ENCODE results near the gene CTNNAL1.

CTNNAL1 gene

DNA sequence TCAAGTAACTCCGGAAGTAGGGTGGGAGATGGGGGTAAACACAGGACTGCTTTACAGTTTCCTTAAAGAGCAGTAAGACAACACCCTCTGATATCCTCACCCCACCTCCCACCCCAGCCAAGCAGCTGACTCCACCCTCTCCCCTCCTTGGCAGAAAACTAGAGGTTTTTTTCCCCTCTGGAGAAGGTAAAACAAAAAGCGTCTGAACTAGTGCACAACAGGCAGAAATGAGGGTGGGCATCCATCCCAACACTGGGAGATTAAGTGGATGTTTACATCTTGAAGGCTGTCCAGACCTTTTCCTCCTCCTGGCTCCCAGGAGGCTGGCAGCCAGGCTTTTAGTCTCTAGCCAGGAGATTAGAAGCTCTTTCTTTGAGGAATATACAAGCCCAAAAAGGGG, 13.9 kb upstream of the CTNNAL1 start:
- no peak for DNase-seq (ENCODE audit: low spot score)
- Histone ChIP-seq H3K27ac (peak overlapping the region; percentile 1 to 16), H3K4me3 (no peak overlapping the region)
- TF ChIP-seq CTCF (IDR thresholded peaks at IDR 0.05): no peak

DNA sequence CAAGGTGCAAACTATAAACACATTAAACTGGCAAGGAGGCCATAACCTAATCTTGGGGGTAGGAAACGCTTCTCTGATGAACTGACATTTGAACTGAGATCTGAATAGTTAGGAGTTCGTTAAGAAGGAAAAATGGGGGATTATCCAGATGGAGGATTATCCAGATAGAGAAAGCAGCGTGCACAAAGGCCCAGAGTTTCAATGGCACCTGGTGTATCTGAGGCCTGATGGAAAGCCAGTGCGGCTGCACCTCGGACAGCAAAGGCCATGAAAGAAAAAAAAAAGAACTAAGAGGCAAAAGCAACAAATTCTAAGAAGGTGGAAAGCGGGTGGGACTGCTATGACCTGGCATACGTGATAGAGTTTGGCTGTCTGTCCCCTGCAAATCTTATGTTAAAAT, 13.0 kb upstream of the CTNNAL1 start:
- DNase-seq (ENCODE audit: low spot score): no peak
- no peak overlapping the region for H3K27ac ChIP-seq

DNA sequence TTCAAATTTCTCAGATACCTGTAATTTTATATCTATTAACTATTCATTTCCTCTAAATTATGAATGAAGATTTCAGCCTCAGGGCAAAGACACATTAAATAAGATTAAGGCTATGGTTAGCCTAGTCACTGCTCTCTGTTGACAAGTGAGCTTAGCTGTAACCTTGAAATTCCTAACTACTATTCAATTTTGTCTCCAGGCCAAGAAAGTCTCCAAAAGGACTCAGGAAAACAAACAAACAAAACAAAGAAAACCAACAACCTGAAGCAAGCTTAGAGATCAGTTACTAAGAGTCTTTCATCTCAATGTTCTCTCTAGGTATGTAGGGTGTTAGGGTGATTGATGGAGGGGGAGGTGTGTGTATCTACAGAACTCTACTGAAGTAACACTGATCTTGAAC, 9.6 kb upstream of the CTNNAL1 start:
- Histone ChIP-seq H3K4me3 (no peak overlapping the region), H3K27ac (no peak overlapping the region)
- no peak for DNase-seq (ENCODE audit: low spot score)
- TF ChIP-seq CTCF (IDR thresholded peaks at IDR 0.05): no peak

More for the DNA sequence above, 13.0 kb upstream of the CTNNAL1 start:
- no peak for TF ChIP-seq CTCF (IDR thresholded peaks at IDR 0.05)
- no peak overlapping the region for H3K4me3 ChIP-seq

- TF ChIP-seq CTCF (IDR thresholded peaks at IDR 0.05): no peak
Measured at GRCh38 chr9:109020581-109021511, 7.5 kb upstream of the CTNNAL1 start.

GRCh38 chr9:109020113-109020512, 6.8 kb upstream of the CTNNAL1 start:
- DNase-seq (ENCODE audit: low spot score): no peak
- Histone ChIP-seq H3K27ac (no peak overlapping the region), H3K4me3 (no peak overlapping the region)
- TF ChIP-seq CTCF (IDR thresholded peaks at IDR 0.05): no peak

More at GRCh38 chr9:109020581-109021511, 7.5 kb upstream of the CTNNAL1 start:
- Histone ChIP-seq H3K4me3 (no peak overlapping the region), H3K27ac (no peak overlapping the region)
- DNase-seq (ENCODE audit: low spot score): no peak

DNA sequence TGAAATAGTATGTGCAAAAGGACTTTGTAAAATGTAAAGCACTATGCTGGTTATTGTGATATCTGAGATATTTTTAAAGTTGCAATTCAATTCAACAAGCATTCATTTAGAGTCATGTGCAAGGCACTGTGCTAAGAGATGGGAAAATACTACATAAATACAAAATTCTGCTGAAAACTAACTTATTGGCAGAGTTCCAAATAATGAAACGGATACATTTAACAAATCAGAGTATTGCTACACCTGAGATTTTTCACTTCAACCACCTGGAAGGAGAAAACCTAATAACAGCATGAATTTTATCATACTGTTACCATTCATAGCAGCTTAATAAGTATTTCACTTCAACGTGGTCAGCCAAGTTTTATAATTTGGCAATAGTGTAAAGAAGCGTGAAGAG, 6.1 kb upstream of the CTNNAL1 start:
- no peak for DNase-seq (ENCODE audit: low spot score)
- no peak for TF ChIP-seq CTCF (IDR thresholded peaks at IDR 0.05)

DNA sequence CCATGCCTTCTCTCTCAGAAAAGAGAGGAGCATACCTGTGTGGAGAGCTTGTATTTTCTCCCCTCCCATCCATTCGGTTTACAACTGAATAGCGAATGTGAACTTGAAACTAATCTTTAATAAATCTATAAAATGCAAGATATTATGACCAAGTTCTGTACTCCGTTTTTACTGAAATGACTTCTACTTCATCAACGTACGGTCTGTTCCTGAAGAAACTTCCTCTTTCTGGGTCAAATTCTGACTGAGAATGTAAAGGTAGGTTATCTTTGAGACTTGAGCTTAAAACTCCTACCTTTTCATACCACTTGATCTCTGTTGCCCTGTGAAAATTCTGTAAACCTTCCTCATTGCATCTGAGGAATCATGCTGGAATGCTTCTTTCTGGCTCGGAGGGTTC, 4.2 kb upstream of the CTNNAL1 start:
- no peak for DNase-seq (ENCODE audit: low spot score)
- H3K4me3 ChIP-seq: no peak overlapping the region
- no peak overlapping the region for H3K27ac ChIP-seq
- TF ChIP-seq CTCF (IDR thresholded peaks at IDR 0.05): no peak

More for the DNA sequence above, 6.1 kb upstream of the CTNNAL1 start:
- Histone ChIP-seq H3K27ac (no peak overlapping the region), H3K4me3 (no peak overlapping the region)
